GM18870 (cell line): ENCODE data around the gene SPATA6L.
"Not testable (repeated sequence)": the region's sequence is repeated elsewhere in the genome, so short reads cannot be mapped to it uniquely, and the experiment has no call there.

Experiments
- ATAC-seq: cut with Tn5 transposase; IDR thresholded peaks from one replicate; pipeline ENCODE4 v1.9.1; 2021; ENCODE audit warnings: moderate library complexity; ENCODE audit not compliant: unreplicated experiment

Gene SPATA6L

DNA sequence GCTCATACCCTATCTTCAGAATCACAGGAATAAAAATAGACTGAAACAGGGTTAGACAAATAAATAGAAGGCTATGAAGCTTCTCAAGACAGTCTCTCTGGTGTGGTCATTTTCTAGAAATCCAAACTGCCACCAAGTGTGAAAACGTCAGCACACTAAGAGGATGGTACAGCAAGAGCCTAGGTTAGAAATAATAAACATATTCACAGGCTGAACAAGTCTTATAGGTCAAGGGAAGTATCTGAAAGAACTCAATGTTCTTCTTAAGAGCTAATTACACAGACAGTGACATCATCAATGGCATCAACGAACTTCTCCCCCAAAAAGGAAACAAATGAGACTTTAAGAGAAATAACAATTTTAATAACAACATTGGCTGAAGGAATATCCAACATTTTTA is 26.9 kb downstream of the SPATA6L start:
- ATAC-seq, result no peak

DNA sequence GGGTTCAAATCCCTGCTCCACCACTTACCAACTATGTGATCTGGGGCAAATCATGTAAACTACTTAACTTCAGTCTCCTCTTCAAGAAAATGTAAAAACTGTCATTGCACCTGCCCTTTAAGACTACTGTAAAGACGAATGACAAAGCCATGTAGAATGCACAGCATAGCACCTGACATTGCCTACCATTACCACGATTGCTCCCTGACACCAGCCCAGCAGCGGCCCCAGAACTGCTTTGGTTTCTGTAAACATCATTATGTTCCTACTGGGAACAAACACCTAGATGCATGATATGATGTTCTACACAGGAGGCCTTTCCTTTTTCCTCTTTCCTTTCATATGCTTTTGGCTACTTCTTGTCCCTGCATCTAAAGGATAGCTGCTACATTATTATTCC is 27.3 kb downstream of the SPATA6L start:
- ATAC-seq, result no peak

DNA sequence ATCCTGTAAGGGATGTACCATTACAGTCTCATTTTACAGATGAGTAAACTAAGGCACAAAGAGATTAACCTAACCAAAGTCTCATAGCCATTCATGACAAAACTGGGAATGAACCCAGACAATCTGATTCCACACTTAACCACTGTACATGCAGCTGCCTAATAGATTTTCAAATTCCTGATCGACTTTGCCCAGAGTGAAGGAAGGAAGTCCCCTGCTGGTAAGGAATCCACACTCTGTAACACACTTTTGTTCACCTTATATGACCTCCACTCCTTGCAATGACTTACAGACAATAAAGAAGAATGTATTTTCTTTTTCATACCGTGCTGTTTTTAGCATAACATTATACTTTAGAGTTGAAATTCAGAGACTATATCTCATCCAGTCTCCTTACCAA is 35.4 kb downstream of the SPATA6L start:
- ATAC-seq, result no peak

- no peak for ATAC-seq
Observed at GRCh38 chr9:4622016-4622415, 44.3 kb downstream of the SPATA6L start.

DNA sequence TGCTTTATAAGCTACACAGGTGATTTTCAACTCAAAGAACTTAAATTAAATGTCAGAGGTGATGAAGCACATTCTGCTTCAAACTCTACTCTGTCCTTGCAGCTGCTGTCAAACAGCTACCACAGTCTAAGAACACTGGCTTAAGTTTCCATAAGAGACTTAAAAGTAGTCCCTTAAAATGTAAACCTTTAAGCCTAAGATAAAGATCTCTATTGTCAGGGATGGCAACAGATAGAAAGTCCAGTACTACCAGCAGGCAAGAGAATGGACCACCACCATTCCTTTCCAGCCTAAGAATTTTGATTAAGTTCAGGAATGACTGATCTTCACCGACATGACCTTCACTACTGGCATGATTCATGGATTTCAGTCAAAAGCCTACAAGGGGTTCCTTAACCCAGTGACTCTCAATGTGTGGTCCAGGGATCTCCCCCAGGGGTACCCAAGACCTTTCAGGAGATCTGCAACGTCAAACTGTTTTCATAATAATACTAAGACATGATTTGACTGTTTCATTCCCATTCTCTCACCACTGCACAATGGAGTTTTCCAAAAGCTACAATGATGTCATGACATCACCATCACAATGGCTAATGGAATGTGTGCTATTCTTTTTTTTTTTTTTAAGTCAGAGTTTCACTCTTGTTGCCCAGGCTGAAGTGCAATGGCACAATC is 45.3 kb downstream of the SPATA6L start:
- no peak for ATAC-seq

DNA sequence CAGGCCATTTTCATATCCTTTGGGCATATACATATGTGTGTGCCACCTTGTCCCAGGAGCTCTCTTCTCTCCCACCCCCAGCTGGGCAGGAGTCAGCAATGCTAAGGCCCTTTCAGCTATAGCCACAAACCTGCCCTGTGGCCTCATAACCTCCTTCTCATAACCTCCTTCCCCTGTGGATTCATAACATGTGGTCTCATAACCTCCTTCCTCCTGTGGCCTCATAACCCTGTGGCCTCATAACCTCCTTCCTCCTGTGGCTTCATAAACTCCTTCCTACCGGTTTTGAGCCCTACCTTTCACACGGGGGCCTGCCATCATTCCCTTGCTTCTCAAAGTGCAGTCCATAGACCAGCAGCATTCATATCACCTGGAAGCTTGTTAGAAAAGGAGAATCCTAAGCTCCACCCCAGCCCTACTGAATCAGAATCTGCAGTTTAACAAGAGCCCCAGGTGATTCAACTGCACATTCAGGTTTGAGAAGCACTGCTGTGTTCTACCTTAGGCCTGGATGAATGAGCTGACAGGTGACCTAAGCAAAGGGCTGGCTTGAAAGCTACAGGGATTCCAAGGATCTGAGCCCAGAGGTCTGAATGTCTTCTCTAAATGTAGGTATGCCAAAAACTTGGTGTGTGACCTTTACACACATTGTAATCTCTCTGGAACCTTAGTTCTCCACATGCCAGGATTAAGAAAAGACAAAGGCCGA is 46.1 kb downstream of the SPATA6L start:
- no peak for ATAC-seq

- ATAC-seq, result no peak
Observed at GRCh38 chr9:4618700-4619099, 47.6 kb downstream of the SPATA6L start.

GRCh38 chr9:4617752-4618151 is 48.5 kb downstream of the SPATA6L start:
- ATAC-seq, result no peak

GRCh38 chr9:4615778-4616177 is 50.5 kb downstream of the SPATA6L start:
- ATAC-seq, result no peak

DNA sequence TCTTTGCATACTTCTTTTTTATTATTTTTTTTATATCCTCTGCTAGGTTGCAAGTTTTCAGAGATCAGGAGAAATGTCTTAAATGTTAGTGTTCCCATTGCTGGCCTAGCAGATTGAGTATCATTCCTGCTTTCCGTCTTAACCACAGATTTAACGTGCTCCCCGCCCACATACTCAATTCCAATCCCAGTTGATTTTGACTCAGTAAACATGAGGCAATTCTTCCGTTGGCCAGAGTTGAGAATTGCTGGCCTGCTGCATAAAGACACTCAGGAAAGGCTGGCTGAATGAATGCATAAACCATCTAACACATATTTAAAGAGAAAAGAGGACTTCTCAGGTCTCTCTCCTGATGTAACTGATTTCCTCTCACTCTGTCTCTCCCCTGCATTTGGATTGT is 51.0 kb downstream of the SPATA6L start:
- no peak for ATAC-seq

DNA sequence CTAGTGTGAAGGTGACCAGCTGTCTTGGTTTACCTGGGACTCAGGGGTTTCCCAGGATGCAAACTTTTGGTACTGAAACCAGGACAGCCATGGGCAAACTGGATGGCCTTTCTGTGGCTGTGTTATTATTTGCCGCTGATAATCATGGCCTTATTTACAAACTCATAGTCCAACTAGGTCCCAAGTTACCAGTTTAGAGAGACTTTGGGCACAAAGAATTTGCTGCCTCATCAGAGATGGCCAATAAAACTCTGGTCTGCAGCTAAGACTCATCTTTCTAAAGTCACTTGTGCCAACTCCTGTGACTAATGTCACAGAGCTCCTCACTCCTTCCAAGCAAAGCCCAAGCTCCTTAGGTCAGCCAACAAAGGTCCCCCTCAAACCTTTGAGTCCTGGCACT is 51.7 kb downstream of the SPATA6L start:
- no peak for ATAC-seq

DNA sequence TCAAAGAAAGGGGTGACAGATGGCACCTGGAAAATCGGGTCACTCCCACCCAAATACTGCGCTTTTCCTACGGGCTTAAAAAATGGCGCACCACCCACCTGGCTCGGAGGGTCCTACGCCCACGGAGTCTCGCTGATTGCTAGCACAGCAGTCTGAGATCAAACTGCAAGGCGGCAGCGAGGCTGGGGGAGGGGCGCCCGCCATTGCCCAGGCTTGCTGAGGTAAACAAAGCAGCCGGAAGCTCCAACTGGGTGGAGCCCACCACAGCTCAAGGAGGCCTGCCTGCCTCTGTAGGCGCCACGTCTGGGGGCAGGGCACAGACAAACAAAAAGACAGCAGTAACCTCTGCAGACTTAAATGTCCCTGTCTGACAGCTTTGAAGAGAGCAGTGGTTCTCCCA is 60.2 kb downstream of the SPATA6L start:
- ATAC-seq, result not testable (repeated sequence)

DNA sequence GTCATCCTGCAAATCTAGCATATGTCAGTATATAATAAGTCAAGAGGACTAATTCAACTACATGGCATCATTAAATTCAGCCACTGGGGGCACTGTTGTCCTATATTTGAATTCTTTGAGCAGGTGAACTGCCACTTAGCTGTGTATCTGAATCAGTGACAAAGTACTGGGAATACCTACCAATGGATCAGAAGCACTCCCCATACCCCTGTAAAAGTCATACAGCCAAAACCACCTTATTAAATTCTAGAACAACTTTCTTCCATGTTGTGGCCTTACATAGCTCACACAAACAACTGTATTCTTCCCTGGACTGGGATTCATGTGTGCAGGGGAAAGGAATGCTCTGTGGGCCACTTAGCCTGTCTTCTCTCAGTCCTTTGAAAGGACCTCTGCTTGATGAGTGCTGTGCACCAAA is 61.6 kb downstream of the SPATA6L start:
- ATAC-seq, result no peak

DNA sequence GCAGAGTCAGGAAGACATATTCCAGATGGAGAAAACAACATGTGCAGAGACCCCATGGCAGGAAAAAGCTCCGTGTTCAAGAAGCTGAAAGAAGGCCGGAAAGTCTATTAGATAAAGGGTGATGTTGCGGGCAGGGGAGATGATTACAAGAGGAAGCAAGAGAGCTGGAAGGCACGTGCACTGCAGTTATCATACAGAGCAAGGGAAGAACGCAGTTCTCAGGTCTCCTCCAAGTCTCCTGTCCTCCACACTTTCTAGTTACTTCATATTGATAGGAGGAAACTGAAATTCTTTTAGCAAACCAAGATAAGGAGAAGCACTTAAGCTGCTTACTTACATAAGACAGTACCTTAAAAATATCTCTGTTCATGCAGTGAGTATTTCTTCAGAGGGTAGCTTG is 62.5 kb downstream of the SPATA6L start:
- ATAC-seq, result no peak

GRCh38 chr9:4600368-4600767 is 65.9 kb downstream of the SPATA6L start:
- no peak for ATAC-seq

GRCh38 chr9:4596165-4596922 is 69.9 kb downstream of the SPATA6L start:
- ATAC-seq, result no peak

- no peak for ATAC-seq
Observed at GRCh38 chr9:4594994-4595393, 71.3 kb downstream of the SPATA6L start.

- no peak for ATAC-seq
Observed at GRCh38 chr9:4594545-4594944, 71.7 kb downstream of the SPATA6L start.

DNA sequence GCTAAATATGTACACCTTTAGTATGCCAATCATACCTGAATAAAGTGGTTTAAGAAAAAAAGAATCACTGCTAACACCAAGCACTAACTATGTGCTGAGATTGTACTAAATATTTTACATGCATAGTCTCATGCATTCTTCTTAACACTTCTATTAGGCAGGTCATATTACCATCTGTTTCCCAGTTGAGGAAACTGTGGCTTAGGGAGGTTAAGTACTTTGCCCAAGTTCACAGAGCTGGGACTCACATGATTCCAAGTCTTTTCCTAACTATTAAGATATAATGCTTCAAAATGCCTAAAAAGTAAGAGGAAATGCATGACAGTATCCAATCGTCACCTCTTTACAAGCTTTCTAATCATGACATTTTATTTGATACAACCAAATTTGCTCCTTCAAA is 73.4 kb downstream of the SPATA6L start:
- ATAC-seq, result no peak

- ATAC-seq, result no peak
Observed at GRCh38 chr9:4592295-4592694, 74.0 kb downstream of the SPATA6L start.

- ATAC-seq, result no peak
Observed at GRCh38 chr9:4591123-4591500, 75.2 kb downstream of the SPATA6L start.
